Measurements from ENCODE around the gene SDC3. TPM values are rescaled to one million over a fixed set of nuclear protein-coding genes. Genes with fewer than 3 reads are reported as not detected.
"Not testable (repeated sequence)": the region's sequence is repeated elsewhere in the genome, so short reads cannot be mapped to it uniquely, and the experiment has no call there.

The SDC3 gene, protein sequence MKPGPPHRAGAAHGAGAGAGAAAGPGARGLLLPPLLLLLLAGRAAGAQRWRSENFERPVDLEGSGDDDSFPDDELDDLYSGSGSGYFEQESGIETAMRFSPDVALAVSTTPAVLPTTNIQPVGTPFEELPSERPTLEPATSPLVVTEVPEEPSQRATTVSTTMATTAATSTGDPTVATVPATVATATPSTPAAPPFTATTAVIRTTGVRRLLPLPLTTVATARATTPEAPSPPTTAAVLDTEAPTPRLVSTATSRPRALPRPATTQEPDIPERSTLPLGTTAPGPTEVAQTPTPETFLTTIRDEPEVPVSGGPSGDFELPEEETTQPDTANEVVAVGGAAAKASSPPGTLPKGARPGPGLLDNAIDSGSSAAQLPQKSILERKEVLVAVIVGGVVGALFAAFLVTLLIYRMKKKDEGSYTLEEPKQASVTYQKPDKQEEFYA
- 0.31 and 0.42 TPM in 2 replicates for total RNA-seq (2014; rRNA removed; shearing (Covaris generic))

GRCh38 chr1:30908696-30909364 is at the start of gene SDC3:
SDC3 (minus strand) TSS chr1:30908758; CDS start chr1:30908586, 172 bp downstream.
- no peak for DNase-seq (ENCODE audit: low spot score)

DNA sequence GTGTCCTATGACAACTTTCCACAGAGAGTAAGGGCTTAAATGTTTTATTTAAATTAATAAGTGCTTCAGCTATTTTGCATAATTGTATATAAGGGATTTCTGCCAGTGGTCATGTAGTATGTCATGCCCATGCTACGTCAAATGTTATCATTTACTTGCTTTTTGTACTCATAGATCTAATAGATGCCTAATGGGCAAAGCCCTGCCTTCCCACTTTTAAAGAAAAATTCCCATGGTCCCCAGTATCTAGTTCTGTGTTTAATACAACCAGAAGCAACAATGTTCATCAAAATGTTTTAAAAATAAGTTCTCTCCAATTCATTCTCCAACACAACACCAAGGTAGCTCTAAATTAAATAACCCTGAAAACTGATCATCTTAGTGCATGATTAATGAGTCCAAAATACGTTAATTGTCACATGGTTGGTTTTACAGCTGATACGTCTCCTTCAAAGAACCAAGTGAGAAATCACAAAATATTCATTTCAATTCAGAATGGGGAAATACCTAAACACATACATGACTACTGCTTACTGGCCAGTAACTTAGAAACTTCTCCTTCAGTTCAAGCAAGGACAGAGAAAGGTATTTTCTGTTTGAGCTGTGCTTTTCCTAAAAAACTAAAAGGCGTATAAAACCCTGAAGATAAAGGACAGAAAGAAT is 49.1 kb upstream of the SDC3 start:
- DNase-seq (ENCODE audit: low spot score), result no peak

GRCh38 chr1:30955448-30956015 is 47.0 kb upstream of the SDC3 start:
- no peak for DNase-seq (ENCODE audit: low spot score)

- no peak for DNase-seq (ENCODE audit: low spot score)
Observed at GRCh38 chr1:30953685-30954084, 45.1 kb upstream of the SDC3 start.

GRCh38 chr1:30952098-30952497 is 43.5 kb upstream of the SDC3 start:
- DNase-seq (ENCODE audit: low spot score), result no peak

GRCh38 chr1:30950700-30951099 is 42.1 kb upstream of the SDC3 start:
- DNase-seq (ENCODE audit: low spot score), result no peak

GRCh38 chr1:30950053-30950452 is 41.5 kb upstream of the SDC3 start:
- no peak for DNase-seq (ENCODE audit: low spot score)

GRCh38 chr1:30949487-30949838 is 40.9 kb upstream of the SDC3 start:
- DNase-seq (ENCODE audit: low spot score), result not testable (repeated sequence)

DNA sequence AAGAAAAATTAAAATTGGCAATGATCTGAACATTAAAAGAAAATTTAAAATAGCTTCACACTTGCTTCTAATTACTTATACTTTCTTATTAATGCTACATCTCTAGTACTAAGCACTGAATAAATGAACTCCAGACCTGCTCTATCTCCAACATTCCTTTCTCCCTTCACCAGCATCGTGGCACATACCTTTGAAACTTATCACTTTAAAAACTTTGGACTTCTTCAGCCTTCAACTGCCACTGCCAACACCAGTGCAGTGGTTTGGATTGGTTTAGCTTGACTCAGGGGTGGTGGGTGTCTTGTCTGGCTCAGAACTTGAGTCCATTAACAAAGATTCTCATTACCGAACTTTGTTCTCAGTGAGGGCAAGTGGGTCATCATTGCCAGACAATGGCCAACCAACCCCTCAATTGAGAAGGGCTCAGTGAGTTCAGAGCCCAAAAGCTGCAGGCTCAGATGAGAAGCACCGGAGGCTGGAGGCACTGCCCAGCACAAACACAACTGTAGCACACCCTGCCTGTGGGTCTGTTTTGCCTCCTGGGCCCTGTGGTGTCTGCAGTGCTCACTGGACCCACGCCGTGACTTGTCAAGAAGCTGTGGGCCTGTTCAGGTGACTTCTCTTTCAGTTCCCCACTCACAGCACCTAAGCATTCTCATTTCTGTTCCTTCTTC is 40.4 kb upstream of the SDC3 start:
- DNase-seq (ENCODE audit: low spot score), result not testable (repeated sequence)

DNA sequence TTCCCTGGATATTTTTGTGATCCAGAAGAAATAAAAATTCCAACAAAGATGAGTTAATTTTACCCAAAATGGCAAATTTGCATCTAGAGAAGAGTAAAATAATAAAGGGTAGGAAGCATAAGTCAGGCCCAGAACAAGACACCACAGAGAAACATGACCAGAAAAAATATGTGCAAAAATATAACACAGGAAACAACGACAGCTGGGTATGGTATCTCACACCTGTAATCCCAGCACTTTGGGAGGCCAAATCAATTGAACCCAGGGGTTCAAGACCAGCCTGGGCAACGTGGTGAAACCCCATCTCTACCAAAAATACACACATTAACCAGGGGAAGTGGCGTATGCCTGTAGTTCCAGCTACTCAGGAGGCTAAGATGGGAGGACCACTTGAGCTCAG is 39.7 kb upstream of the SDC3 start:
- no peak for DNase-seq (ENCODE audit: low spot score)

GRCh38 chr1:30947212-30947611 is 38.7 kb upstream of the SDC3 start:
- DNase-seq (ENCODE audit: low spot score), result no peak

GRCh38 chr1:30942326-30942963 is 33.9 kb upstream of the SDC3 start:
- DNase-seq (ENCODE audit: low spot score), result no peak

DNA sequence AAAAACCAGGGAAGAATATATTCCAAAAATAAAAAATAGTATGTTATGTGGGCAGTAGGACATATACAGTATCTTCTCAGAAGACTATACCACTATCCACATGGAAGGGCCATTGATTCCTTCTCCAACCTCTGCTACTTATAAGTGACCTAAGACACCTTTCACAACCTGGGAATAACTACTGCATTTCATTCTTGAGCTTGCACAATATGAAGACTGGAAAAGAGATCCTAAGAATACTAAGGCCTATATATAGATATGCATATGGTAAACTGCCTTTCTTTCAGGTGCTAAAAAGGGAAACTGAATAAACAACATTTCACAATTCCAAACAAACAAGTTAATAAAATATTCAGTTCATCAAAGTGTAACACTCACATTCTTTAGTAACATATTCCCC is 32.0 kb upstream of the SDC3 start:
- no peak for DNase-seq (ENCODE audit: low spot score)

GRCh38 chr1:30936541-30937171 is 28.1 kb upstream of the SDC3 start:
- no peak for DNase-seq (ENCODE audit: low spot score)

- DNase-seq (ENCODE audit: low spot score), result not testable (repeated sequence)
Observed at GRCh38 chr1:30935758-30936157, 27.2 kb upstream of the SDC3 start.

GRCh38 chr1:30934613-30935012 is 26.1 kb upstream of the SDC3 start:
- no peak for DNase-seq (ENCODE audit: low spot score)

DNA sequence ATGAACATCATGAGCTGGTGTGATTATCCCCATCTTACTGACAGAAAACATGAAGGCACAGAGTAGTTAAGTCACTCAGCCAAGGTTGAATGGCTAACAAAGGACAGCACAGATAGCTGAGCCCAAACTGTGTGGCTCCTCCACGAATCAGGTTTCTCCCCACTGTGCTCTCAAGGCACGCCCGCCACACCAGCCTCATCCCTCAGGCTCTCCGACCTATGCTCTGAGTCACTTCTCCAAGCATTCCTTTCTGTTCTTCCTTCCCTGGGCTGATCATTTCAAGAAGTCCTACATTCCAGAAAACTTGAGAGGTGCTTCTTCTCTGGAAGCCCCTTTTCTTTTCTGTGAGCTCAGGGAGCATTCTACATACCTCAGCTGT is 25.3 kb upstream of the SDC3 start:
- no peak for DNase-seq (ENCODE audit: low spot score)

- DNase-seq (ENCODE audit: low spot score), result no peak
Observed at GRCh38 chr1:30930631-30931173, 22.1 kb upstream of the SDC3 start.

- no peak for DNase-seq (ENCODE audit: low spot score)
Observed at GRCh38 chr1:30929944-30930525, 21.5 kb upstream of the SDC3 start.

Data from HT-29 (cell line).